Measurements from ENCODE around the gene SNRNP48.

The SNRNP48 gene, protein sequence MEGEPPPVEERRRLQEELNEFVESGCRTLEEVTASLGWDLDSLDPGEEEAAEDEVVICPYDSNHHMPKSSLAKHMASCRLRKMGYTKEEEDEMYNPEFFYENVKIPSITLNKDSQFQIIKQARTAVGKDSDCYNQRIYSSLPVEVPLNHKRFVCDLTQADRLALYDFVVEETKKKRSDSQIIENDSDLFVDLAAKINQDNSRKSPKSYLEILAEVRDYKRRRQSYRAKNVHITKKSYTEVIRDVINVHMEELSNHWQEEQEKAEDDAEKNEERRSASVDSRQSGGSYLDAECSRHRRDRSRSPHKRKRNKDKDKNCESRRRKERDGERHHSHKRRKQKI

DNA sequence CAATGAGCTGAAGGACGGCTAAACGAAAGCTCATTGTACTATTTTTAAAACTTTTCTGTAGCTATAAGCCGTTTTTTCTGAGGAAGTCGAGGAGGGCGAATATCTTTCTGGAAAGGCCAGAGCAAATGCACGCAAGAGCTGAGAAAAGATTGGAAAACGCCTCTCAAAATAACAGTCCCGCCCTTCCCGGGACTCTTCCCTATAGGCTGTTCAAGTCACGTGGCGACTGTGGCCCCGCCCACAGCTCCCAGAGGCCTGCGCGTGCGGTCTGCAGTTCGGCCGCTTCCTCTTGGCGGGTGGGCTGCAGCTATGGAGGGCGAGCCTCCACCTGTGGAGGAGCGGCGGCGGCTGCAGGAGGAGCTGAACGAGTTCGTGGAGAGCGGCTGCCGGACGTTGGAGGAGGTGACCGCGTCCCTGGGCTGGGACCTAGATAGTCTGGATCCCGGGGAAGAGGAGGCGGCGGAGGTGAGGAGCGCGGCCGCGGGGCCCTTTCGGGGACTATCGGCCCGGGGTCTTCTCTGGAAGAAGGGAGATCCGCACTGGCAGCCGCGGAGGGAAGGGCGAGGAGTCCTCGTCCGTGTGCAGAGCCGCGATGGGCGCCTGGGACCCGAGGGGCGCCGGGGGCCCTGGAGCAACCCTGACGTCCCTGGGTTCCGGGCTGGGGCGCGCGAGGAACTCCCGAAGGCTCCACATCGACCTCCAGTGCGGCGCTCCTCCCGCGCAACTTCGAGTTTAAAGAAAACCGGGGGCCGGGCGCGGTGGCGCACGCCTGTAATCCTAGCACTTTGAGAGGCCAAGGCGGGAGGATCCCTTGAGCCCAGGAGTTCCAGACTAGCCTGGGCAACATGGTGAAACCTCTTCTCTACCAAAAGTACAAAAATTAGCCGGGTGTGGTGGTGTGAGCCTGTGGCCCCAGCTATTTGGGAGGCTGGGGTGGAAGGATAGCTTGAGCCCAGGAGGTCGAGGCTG lies at the start of gene SNRNP48:
SNRNP48 (plus strand) TSS at position 250 of the 969 bp plus-strand sequence; CDS start at position 310, 60 bp downstream.
- peak; percentile 54 to 88 (median 76) for DNase-seq

DNA sequence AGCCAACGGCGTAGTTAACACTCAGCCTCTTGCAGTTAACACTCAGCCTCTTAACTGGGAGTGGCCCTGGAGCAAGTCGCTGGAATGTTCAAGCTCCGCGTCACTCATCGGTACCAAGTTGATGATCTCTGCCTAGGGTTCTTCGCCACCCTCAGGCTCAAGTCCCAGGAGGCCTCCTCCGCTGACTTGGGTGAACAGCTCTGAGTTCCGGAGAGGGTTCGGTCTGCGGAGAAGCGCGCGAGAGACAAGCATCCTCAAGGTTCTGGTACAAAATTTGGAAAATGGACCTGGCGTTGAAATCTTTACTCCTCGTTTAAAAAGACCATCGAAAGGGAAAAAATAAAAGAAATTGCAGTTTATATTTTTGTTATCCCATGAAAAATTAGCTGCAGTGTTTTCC lies 49.4 kb upstream of the SNRNP48 start:
- no peak for DNase-seq

DNA sequence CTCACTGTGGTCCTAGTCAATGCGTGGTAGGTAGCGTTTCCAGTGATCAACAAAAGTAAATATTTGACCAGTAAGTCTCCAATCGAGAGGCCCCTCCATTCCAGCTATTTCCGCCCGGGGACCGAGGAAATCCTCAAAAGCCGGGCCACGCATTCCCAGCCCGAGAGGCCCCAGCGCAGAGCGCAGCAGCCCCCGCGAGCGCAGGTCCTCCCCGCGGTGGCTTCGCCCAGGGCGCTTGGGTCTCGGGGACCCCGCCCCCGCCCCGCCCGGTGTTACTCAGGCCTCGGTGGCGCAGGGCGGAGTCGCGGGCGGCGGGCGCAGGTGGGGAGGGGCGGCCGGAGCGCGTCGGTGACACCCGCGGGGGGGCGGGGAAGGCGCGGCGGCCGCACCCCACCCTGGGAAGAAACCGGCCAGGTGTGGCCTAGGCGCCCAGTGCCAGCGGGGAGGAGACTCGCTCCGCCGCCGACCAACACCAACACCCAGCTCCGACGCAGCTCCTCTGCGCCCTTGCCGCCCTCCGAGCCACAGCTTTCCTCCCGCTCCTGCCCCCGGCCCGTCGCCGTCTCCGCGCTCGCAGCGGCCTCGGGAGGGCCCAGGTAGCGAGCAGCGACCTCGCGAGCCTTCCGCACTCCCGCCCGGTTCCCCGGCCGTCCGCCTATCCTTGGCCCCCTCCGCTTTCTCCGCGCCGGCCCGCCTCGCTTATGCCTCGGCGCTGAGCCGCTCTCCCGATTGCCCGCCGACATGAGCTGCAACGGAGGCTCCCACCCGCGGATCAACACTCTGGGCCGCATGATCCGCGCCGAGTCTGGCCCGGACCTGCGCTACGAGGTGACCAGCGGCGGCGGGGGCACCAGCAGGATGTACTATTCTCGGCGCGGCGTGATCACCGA lies 48.6 kb upstream of the SNRNP48 start, which contains the start of gene DSP:
DSP (plus strand) TSS at position 497 of the 890 bp plus-strand sequence; CDS start at position 742, 245 bp downstream.
- DNase-seq = no peak

DNA sequence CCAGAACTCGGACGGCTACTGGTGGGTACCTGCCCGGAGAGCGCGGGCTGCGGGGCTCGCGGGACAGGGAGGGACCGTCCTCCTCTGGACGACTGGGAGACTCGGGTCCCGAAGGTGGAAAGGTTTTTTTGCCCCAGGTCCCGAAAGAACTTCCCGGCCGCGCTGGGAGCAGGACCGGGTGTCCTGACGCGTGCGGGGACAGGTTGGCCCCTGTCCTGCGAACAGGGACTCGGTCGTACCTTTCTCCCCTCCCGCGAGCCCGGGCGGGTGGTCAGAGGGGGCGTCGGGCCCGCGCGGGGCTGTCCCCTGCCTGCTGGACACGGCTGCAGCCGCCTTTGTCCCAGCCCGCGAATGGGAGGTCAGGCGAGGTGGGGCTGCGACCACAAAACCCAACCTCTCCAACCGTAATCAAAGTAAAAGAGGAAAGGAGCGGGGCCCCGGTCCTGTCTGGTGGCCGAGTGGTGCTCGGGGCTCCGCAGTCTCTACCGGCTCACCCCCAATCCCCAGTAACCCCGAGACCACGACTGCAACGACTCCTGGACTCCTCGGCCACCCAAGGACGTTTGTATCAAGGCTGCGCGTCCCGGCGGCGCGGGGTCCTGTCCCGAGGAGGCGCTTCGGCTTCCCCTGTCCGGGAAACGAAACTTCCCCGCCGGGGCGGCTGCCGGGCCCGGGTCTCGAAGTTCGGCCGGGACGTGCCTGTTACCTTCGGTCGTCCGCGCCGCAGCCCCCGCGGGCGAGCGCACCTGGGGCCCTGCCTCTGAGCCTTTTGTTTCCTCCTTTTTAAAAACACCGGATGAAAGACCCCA lies 47.7 kb upstream of the SNRNP48 start:
- no peak for DNase-seq

DNA sequence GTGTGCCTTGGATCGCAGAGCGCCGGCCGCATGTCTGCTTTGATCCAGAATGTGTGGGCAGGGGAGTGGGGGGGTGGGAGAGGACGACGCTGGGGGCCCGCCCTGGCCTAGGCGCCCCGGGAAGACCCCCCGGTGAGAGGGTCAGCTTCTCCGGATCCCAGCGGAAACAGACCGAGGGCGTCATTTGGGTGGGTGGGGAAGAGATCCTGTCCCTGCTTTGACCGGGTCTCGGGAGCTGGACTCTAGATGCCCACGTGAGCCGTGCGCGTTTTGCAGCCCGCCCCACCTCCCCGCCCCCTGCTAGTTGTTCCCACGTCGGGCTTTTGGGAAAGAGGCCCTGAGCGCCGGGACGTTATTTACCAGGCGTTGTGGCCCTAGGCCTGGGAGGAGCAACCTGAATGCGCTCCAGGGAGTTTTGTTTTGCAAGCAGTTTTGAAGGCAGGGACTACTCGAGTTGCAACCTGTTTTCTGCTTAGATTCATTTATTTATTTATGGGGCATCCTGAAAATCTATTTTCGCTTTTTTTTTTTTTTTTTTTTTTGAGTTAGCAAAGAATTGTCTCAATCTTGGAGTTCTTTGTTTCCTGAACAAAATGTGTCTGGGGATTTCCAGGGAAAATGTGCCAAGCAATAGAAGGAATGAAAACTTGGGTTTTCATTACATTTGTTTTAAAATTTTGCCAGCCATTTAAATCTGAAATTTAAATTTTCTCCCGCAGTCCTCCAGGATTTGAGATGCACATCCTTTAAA lies 46.9 kb upstream of the SNRNP48 start:
- no peak for DNase-seq

DNA sequence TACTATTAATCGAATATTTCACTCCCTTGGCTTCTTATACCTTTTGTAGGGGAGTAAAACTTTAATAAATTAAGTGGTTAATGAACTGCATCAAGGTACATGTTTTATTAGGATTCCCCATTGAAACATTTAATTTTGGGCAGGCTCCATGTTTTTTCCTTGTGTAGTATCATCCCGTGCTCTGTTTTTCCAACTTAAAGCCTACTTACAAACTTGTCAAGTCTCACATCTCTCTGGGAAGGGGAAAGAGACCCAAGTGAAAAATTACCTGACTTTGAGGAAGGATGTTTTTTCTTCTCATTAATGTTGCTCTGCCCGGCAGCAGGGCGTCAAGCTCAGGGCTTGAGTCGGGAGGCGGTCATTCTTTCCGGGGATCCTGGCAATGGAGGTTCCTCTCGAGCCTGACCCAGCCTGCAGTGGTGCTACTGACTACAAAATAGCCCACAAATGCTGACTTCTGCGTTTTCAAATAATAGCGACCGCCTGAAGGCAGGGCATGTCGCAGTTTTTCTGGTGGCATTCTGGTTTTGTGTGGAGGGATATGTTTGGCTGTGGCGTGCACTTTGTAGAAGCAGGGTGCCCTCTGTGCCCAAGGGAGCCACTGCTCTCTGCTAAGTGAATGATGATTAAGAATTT lies 46.1 kb upstream of the SNRNP48 start:
- DNase-seq = no peak

DNA sequence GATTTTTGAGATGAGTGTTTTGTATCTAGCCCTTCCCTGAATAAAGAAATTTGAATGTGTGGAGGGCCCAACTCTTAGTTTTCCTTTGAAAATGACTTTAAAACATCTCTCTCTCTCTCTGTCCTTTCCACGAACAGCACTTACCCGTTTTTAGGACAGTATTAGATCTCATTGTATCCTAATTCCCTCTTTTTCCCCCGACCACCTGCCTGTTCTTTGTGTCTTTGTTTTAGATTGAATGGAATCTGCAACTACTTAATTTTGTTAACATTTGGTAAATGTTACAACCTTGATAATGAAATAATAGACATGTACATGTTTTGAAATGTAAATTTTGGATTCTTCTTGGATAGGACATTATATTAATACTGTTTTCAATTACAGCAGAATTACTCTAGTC lies 45.4 kb upstream of the SNRNP48 start:
- no peak for DNase-seq

DNA sequence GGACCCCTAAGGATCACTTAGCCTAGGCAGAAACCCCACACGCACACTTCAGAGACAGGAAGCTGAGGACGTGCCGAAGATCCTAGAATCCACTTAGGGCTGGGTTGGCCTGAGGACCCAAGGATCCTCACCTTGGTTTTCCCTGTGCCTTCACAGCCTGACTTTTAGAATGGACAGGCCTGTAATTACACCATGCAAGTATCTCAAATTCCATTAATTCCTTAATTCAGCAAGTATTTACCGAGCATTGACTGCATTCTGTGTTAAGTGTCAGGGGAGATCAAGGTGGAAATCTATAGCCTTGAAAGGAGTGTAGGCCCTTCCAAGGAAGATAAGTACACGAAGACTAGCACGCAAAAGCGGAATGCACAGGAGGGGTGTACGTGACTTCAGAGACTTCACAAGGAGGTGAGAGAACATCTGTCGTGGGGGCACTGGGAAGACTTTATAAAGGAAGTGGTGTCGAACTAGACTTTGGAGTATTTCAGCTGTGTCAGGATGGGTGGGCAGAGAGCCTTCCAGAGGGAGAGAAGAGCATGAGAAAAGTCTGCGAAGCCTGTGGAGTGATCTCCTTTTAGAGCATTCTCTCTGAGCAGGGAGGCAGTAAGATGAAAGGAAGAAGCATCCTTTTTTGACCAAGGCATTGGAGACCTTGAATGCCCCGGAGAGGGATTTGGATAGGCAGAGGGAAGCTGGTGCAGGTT lies 44.5 kb upstream of the SNRNP48 start:
- no peak for DNase-seq

DNA sequence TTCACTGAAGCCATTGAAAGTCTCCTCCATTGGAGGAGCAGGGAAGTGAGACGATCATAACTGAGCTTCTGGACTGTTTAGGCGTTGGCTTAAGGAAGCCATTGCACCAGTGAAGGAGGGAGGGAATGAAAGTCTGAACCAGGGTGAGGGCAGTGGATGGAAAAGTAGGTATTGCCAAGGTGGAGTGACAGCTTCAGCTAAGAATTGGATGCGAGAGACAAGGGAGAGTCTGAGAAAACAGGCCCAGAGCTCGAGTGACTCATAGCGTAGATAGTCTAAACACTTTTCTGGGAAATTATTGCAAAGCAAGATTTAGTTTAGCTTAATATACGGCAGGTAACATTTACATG lies 44.0 kb upstream of the SNRNP48 start:
- DNase-seq = no peak

DNA sequence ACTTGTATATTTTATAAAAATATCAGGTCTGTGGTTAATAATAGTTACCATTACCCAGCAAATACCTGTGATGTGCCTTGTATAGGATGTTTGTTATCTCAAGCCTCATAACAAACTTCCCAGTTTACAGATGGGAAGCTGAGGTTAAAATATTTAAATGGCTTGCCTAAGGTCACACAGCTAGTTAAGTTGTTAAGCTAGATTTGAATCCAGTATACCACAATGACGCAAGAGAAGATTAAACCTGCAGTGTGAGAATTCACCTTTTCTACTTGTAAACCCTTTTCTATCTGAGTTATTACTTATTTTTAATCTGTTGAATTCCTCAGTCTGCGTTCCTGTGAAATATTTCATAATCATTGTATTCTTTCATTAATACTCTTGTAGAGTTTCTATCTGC lies 43.6 kb upstream of the SNRNP48 start:
- no peak for DNase-seq

DNA sequence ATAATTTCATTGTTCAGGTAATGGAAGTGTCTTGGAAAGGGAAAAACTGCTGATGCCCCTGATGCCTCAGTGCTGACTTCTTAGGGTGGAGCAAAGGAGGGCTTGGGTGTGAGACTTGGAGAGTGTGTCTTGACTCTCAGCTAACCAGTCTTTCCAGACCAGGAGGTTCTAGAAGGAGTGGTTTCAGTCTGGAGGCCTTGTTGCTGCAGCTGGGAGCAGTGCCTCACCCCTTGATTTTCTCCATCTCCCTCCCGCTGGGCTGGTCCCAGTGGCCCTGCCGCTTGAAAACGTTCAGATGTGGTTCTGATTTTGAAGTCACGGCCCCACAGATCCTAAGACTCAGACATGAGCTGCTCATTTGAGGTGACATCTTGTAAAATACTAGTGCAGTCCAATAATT lies 43.1 kb upstream of the SNRNP48 start:
- no peak for DNase-seq

DNA sequence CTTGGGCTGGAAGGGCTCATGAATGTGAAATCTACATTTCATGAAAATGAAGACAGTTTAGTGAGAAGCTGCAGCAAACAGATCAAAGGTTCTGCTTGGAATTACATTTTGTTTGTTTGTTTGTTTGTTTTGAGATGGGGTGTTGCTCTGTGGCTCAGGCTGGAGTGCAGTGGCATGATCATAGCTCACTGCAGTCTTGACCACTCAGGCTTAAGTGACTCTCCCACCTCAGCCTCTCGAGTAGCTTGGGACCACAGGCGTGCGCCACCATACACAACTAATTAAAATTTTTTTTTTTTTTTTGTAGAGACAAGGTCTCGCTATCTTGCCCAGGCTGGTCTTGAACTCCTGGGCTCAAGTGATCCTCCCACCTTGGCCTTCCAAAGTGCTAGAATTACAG lies 42.7 kb upstream of the SNRNP48 start:
- DNase-seq = no peak

DNA sequence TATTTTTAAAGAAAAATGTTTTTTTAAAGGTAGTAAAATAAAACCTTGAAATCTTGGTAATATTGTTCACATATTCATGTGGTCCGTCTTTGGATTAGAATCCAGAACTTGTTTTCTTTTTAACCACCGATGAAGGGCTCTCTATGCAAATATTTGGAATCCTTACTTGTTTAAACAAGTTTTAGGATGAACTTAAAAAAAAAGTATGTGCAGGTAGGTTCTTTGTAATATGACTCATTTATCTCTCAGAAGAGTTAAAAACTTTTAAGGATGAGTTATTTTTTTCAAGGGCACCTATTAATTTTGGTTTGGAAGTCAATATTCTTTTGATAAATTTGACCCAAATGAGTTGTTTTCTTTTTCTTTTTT lies 39.6 kb upstream of the SNRNP48 start:
- no peak for DNase-seq

DNA sequence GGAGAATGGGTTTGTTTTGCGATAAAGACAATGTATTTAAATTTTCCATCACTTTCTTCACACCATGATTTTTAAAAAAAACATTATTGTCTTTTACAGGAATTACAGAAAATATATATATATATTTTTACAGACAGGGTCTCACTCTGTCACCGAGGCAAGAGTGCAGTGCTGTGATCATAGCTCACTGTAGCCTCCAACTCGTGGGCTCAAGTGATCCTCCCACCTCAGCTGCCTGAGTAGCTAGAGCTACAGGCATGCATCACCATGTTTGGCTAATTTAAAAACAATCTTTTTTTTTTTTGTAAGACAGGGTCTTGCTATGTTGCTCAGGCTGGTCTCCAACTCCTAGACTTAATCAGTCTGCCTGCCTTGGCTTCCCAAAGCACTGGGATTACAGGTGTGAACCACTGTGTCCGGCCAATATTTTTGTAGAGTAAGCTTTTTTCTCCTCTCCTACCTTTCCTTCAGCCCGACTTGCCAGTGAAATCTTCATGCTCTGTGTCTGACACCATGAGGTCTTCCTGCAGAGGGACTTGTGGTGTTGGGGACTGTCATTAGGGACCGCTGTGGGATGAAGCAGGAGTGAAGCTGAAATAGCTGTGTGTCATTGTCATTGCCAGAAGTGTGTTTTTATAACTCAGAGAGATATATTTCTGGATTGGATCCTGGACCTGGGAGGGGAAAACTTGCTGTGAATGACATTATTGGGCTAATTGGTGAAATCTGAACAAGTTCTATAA lies 35.3 kb upstream of the SNRNP48 start:
- DNase-seq = no peak

DNA sequence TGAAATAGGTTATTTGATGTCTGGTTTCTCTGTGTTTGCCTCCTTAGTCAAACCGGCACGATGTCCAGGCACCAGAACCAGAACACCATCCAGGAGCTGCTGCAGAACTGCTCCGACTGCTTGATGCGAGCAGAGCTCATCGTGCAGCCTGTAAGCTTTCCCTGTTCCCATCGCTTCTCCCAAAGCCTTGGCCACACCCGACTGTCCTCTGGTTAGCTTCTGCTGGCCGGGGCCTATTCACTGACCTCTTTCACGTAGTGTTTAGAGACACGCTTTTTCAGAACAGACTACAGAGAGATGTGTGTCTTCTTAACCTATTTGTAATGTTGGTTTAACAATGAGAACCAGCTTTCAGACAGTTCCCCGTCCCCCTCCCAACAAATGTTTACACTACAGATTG lies 34.3 kb upstream of the SNRNP48 start:
- DNase-seq = no peak

DNA sequence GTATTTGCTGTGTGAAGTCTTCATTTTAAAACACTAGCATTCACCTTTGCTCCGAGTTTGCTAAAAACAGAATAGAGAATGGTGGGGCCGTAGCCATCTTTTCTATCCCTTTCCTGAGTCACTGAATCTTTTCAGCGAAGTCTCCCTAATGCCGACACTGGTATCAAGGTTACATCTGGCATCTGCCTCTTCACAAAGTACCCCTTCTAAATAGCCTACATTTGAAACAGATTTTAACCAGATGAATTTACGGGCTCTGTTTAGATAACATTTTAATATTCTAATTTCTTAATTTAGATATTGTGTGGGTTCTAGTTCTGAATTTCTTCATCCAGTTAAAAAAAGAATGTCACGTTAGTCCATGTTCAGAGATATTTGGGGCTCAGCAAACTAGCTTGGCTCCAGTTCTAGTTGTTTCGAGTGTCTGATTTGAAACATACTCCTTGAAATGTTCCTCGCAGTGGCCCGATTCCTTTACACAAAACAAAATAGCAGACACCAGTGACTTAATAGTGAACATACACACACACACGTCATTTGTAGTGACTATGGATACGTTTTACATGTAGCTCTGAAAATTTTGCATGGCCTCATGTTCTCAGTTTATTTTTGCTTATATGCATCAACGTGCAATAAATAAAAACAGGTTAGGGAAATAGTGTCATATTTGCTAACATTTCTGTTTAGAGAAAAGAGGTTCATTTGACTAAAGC lies 33.4 kb upstream of the SNRNP48 start:
- DNase-seq = no peak

DNA sequence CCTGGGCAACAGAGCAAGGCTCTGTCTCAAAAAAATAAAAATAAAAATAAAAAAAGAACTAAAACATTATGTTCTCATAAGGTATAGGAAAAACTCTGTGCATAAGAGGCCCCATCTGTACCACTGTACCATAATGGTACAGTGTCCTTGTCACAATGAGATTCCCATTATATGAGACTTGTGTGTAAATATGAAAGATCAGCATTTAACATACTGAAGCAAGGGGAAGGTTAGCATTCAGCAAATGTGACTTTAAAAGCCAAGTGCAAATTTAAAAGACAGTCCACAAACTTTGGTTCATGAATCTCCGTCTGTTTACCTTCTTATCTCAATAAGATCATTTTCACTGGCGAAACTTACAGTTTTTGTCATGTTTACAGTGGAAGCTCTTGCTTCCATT lies 32.3 kb upstream of the SNRNP48 start:
- DNase-seq = no peak

DNA sequence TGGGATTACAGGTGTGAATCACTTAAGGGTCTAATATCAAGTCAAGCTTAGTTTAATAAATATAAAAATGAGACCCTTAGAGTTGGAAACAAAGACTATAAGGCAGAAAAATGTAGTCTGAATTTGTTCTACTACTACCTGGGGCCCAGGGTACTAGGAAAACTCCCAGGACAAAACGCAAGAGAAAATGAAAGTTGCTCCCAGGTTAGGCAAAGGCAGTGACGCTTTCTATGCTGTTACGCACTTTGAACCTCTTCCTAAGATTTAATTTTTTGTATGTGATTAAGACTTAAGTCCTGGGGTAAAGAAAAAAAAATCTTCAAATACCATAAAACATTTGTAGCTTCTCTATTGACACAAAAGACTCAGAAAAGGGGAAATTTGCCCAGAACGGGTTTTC lies 31.2 kb upstream of the SNRNP48 start:
- no peak for DNase-seq

DNA sequence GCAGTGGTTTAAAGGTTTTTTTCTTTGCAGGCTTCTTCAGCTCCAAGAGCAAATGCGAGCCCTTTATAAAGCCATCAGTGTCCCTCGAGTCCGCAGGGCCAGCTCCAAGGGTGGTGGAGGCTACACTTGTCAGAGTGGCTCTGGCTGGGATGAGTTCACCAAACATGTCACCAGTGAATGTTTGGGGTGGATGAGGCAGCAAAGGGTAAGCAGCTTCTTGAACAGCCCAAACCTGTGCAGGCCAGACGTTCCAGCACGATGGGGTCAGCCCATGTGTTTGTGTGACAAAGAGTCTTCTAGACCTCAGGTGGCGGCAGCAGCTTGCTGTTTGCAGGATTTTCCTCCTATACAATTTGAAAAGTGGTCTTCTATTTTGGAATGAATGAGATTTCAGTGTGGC lies 30.8 kb upstream of the SNRNP48 start:
- no peak for DNase-seq
